Urinary bladder (tissue), 4 donors: ENCODE results near the gene COL16A1. TPM values are rescaled to one million over a fixed set of nuclear protein-coding genes. Genes with fewer than 3 reads are reported as not detected.

Experiments used
- DNase-seq: peaks from one replicate; pipeline ENCODE4 v3.0.0-alpha.2; 2015; ENCODE audit errors: extremely low spot score
- H3K27ac ChIP-seq: one replicate; pipeline ENCODE4 v1.5.1; 2013; ENCODE audit warnings: low read depth, mild to moderate bottlenecking, moderate library complexity
- H3K36me3 ChIP-seq: one replicate; pipeline ENCODE4 v1.6.1; 2013; ENCODE audit warnings: mild to moderate bottlenecking, moderate library complexity; ENCODE audit not compliant: insufficient read depth
- H3K4me1 ChIP-seq: one replicate; pipeline ENCODE4 v1.6.1; 2013; ENCODE audit warnings: mild to moderate bottlenecking, moderate library complexity; ENCODE audit not compliant: insufficient read depth
- H3K4me3 ChIP-seq: one replicate; pipeline ENCODE4 v1.5.1; 2013; ENCODE audit warnings: low read depth, low read length
- WGBS: extraction: QIAGEN DNeasy Blood & Tissue Kit; methylation state at CpG from one replicate; pipeline ENCODE4 v1.1.7; 2013; 5-methylcytosine and 5-hydroxymethylcytosine counted together
- polyA plus RNA-seq: library from polyadenylated mRNA; stranded (reverse); fragments of 200-250 nt; gene quantifications from one replicate; pipeline ENCODE4 v1.2.3, GENCODE V29; 2013
- total RNA-seq: library from RNA; depleted of rRNA; stranded (reverse); fragments of >200 nt; gene quantifications from one replicate; pipeline ENCODE4 v1.2.3, GENCODE V29; 2014
- donor health status: healthy with polysubstance abuse.
- donor health status: healthy.

Gene COL16A1
- total and polyA plus RNA-seq, 2 donors: 166 to 217 TPM

- WGBS: 66% methylated on average over 12 of the region's 12 CpGs
- H3K27ac ChIP-seq: no peak overlapping the region
- H3K4me3 ChIP-seq: no peak overlapping the region
- H3K36me3 ChIP-seq: no peaks in the 10 kb centered on the region
- no peak for DNase-seq
- no peaks in the 10 kb centered on the region for H3K4me1 ChIP-seq
Observed at GRCh38 chr1:31694069-31694963, 9.5 kb downstream of the COL16A1 start.

DNA sequence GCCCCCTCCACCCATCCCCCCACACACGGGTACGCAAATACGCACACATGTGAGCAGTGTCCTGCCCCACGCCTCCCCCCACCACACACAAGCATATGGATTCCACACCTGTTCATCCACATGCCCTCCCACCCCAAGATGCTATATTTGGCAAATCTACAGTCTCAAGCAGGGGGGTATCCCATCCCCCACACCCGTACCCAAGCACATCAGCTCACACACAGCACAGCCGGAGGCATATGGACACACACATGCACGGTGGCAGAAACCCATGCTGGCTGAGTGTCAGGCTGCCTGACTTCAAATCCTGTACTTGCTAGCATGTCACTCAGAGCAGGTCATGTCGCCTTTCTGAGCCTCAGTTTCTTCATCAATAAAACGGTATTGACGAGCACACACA lies 10.6 kb downstream of the COL16A1 start:
- no peak overlapping the region for H3K4me3 ChIP-seq
- DNase-seq: no peak
- H3K27ac ChIP-seq: no peak overlapping the region
- H3K4me1 ChIP-seq: no peaks in the 10 kb centered on the region
- WGBS: 74% methylated on average over 10 of the region's 10 CpGs
- H3K36me3 ChIP-seq: no peaks in the 10 kb centered on the region

DNA sequence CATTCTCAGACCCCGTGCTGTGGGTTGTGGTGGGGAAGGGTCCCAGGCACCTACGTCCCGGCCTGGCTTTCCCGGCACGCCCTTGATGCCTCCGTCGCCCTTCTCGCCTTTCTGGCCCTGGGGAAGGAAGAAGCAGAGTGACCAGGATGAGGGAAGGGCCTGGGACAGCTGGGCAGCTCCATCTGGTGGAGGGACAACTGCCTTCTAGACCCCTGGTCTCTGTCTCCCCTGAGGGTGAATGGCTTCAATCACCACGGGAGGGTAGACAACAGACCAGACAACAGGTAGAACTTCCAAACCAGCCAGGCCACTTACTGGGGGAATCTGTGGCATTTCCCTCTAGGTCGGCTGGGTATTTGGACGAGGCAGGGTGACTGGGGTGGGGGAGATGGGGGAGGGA lies 11.9 kb downstream of the COL16A1 start:
- no peak for DNase-seq
- Histone ChIP-seq H3K36me3 (no peaks in the 10 kb centered on the region), H3K27ac (no peak overlapping the region), H3K4me1 (no peaks in the 10 kb centered on the region), H3K4me3 (no peak overlapping the region)
- WGBS: 83% methylated on average over 11 of the region's 11 CpGs

- no peak for DNase-seq
- H3K36me3 ChIP-seq: no peaks in the 10 kb centered on the region
- no peak overlapping the region for H3K4me3 ChIP-seq
- no peaks in the 10 kb centered on the region for H3K4me1 ChIP-seq
- 87% methylated on average over 4 of the region's 4 CpGs for WGBS
- H3K27ac ChIP-seq: no peak overlapping the region
Observed at GRCh38 chr1:31691446-31691845, 12.4 kb downstream of the COL16A1 start.

GRCh38 chr1:31690921-31691320 lies 12.9 kb downstream of the COL16A1 start:
- no peak for DNase-seq
- H3K27ac ChIP-seq: no peak overlapping the region
- whole genome bisulfite sequencing: 80% methylated on average over 10 of the region's 10 CpGs
- no peaks in the 10 kb centered on the region for H3K4me1 ChIP-seq
- no peaks in the 10 kb centered on the region for H3K36me3 ChIP-seq
- H3K4me3 ChIP-seq: no peak overlapping the region

DNA sequence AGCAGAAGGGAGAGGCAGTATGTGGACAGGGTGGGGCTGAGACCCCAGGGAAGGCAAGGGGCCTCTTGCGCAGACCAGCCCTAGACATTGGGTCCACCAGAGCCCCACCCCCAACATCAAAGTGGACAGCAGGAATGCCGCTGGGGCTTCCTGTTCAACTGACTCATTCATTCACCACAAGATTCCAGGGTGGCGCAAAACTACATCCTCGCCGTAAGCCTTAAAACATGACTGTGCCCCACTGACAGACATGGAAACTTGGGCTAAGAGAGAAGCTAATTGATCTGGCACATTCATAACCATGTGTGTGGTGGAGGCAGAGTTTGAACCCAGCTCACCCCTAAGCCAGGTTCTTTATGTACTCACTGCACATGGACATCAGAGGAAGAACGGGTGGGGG lies 14.0 kb downstream of the COL16A1 start:
- no peaks in the 10 kb centered on the region for H3K4me1 ChIP-seq
- H3K27ac ChIP-seq: no peak overlapping the region
- DNase-seq: no peak
- 74% methylated on average over 6 of the region's 6 CpGs for WGBS
- H3K4me3 ChIP-seq: no peak overlapping the region
- no peaks in the 10 kb centered on the region for H3K36me3 ChIP-seq

DNA sequence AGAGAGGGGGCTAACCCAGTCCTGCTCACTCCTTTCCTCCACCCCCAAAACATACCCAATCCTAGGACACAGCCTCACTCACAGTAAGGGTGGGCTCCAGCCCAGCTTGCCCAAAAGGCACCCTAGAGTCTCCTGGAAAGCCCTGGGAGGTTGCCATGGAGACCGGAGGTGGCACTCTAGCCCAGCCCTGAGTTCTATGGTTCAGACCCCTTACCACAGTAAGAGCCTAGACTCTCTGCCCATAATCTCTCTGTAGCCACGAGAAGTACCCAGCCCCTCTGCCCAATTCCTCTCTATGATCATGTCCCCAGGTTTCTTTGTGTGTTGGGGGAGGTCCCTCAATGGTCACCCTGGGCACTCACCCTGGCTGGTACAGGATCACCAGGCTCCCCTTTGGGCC lies 14.4 kb downstream of the COL16A1 start:
- no peak overlapping the region for H3K27ac ChIP-seq
- no peaks in the 10 kb centered on the region for H3K36me3 ChIP-seq
- H3K4me3 ChIP-seq: no peak overlapping the region
- H3K4me1 ChIP-seq: no peaks in the 10 kb centered on the region
- WGBS: 65% methylated on average over 2 of the region's 2 CpGs
- no peak for DNase-seq

DNA sequence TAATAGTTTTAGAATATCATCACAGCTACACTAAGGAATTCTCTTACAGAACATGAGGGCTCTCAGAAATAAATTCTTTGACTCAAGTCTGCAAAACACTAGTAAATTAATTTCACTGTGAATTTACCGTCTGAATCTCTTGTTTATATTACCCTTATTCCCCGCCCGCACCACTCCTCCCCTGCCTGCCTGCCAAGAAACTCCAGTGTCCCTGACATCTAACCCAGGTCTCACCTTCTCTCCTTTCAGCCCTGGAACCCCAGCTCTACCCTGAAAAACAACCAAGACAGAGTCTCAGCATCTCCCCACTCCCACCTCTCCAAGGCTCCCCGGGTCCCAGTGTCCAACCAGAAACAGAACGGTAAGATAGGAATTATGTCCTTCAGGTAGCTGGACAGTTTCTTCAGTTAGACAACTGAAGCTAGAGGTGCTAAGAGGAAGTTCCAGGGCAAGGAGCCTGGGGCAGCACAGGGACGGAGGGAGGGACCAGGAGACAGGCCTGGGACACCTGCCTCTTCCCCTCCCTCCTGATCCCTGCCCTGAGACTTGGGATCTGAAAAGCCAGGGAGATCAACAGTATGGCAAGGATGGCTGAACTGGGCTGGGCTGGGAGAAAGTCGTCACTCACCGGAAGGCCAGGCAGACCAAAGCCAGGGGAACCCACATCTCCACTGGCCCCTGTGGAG lies 15.4 kb downstream of the COL16A1 start:
- WGBS: 28% methylated on average over 8 of the region's 8 CpGs
- Histone ChIP-seq H3K36me3 (no peaks in the 10 kb centered on the region), H3K27ac (no peak overlapping the region), H3K4me3 (no peak overlapping the region), H3K4me1 (no peaks in the 10 kb centered on the region)
- no peak for DNase-seq

GRCh38 chr1:31687601-31688000 lies 16.2 kb downstream of the COL16A1 start:
- DNase-seq: no peak
- 71% methylated on average over 8 of the region's 8 CpGs for WGBS
- Histone ChIP-seq H3K27ac (no peak overlapping the region), H3K36me3 (peaks cover 3% of the 10 kb centered on the region), H3K4me1 (no peaks in the 10 kb centered on the region), H3K4me3 (no peak overlapping the region)

GRCh38 chr1:31685795-31686194 lies 18.0 kb downstream of the COL16A1 start:
- peaks cover 3% of the 10 kb centered on the region for H3K36me3 ChIP-seq
- H3K27ac ChIP-seq: no peak overlapping the region
- no peak for DNase-seq
- no peak overlapping the region for H3K4me3 ChIP-seq
- 87% methylated on average over 8 of the region's 8 CpGs for WGBS
- no peaks in the 10 kb centered on the region for H3K4me1 ChIP-seq

DNA sequence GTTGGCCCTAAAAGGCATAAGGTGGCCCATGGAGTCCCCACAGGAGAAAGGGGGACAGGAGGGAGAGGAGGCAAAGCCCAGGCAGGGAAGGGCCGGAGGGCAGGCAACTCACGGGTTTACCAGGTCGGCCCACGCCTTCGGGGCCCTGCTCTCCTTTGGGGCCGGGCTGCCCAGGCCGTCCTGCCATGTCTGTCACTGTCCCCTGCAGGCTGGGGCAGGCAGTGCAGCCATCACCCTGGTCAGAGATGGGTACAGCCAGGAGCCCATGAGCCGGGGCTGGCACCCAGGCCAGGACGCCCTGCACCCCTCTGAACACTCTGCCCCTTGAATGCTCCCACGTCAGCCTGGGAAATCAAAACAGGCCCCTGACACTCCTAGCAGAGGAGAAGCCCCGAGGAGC lies 19.8 kb downstream of the COL16A1 start:
- no peak for DNase-seq
- peaks cover 3% of the 10 kb centered on the region for H3K36me3 ChIP-seq
- WGBS: 80% methylated on average over 11 of the region's 11 CpGs

DNA sequence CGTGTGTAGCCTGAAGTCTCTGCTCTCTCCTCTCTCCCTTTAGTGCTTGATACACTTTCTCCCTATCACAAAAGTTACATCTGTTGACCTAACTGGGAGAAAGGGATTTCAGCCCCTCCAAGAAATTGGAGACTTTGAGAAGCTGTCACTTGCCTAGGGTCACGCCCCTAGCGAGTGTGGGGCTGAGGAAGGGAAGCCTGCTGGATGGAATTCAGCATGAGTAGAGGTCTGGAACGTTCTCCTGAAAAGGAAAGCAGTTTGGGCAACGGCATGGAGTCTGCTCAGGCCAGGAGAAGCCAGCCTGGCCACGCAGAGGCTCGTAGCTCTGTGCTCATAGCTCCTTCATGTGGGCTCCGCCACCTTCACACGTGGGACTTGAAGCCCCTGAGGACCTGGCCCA lies 22.4 kb downstream of the COL16A1 start:
- peaks cover 3% of the 10 kb centered on the region for H3K36me3 ChIP-seq
- no peak overlapping the region for H3K27ac ChIP-seq
- no peak for DNase-seq
- H3K4me1 ChIP-seq: no peaks in the 10 kb centered on the region
- H3K4me3 ChIP-seq: no peak overlapping the region
- WGBS: 52% methylated on average over 9 of the region's 9 CpGs

More for the DNA sequence above, 19.8 kb downstream of the COL16A1 start:
- no peak overlapping the region for H3K27ac ChIP-seq
- H3K4me3 ChIP-seq: no peak overlapping the region
- no peaks in the 10 kb centered on the region for H3K4me1 ChIP-seq

DNA sequence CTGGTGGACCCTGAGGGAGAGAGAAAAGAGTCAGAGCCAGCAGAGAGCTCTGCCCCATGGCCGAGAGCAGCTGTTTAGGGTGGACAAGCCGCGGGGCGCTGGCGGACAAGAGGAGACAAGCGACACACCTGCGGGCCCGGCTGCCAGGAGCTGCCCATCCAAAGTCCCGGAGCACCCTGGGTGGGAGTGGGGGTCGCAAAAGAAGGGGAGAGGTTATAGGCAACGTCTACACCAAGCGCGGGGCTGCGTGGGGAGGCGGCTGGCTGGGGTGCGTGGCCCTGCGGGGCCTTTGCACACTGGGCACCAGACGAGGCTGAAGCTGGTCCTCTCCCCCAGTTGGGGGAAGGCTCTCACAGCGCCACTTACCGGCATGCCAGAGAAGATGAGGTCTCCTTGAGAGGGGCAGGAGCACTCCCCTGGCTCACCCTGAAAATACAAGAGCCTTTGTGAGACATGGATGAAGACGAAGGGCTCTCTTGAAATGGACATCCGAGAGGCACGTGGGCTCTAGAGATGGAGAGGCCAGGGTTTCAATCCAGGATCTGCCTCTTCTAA lies 24.1 kb downstream of the COL16A1 start:
- Histone ChIP-seq H3K27ac (no peak overlapping the region), H3K4me1 (no peaks in the 10 kb centered on the region), H3K36me3 (peaks cover 3% of the 10 kb centered on the region), H3K4me3 (no peak overlapping the region)
- 85% methylated on average over 23 of the region's 23 CpGs for WGBS
- DNase-seq: no peak

DNA sequence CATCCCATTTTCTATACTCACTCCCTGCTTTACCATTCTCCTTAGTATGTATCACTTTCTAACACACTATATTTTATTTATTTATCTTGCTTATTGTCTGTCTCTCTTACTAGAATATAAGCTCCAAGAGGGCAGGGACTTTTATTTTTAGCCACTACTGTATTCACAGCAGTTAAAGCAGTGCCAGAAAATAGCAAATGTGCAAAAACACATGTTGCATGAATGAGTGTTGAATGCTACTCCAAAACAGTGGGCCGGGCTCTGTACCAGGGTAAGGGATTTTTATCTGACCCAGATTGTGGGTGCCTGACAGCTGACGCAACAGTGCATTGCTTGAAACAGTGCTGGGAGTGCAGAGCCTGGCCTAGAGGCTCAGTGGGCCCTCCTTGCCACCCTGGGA lies 24.7 kb downstream of the COL16A1 start:
- Histone ChIP-seq H3K4me1 (no peaks in the 10 kb centered on the region), H3K4me3 (no peak overlapping the region), H3K27ac (no peak overlapping the region), H3K36me3 (peaks cover 3% of the 10 kb centered on the region)
- 38% methylated on average over 2 of the region's 2 CpGs for WGBS
- no peak for DNase-seq
